HL-60 (cell line): ENCODE results near the gene SIRPD.

ENCODE experiments used
- CTCF ChIP-seq: IDR thresholded peaks from one replicate; pipeline ENCODE4 v1.5.1; 2011; ENCODE audit warnings: low read length, control low read depth, inconsistent platforms; ENCODE audit not compliant: insufficient read depth
- GABPA ChIP-seq: IDR thresholded peaks from 2 replicates; pipeline ENCODE4 v1.6.1; 2012; ENCODE audit warnings: low read depth
- REST ChIP-seq: IDR thresholded peaks from 2 replicates; pipeline ENCODE4 v1.6.1; 2012; ENCODE audit warnings: low read depth; ENCODE audit not compliant: insufficient replicate concordance

GRCh38 chr20:1517010-1517409, 40.5 kb downstream of the SIRPD start:
- TF ChIP-seq REST (no peak), GABPA (no peak), CTCF (no peak)
